HL-60 (cell line): ENCODE results near the gene MKI67.

ENCODE experiments used
- GABPA ChIP-seq: IDR thresholded peaks from 2 replicates; pipeline ENCODE4 v1.6.1; 2012; ENCODE audit warnings: low read depth
- SPI1 ChIP-seq: IDR thresholded peaks from 2 replicates; pipeline ENCODE4 v1.6.1; 2012; ENCODE audit warnings: low read depth, mild to moderate bottlenecking, borderline replicate concordance
- TF ChIP-seq, protein P1 (sequence below): IDR thresholded peaks from one replicate; pipeline ENCODE4 v1.5.1; 2011; ENCODE audit warnings: low read length, control low read depth, inconsistent platforms; ENCODE audit not compliant: insufficient read depth

DNA sequence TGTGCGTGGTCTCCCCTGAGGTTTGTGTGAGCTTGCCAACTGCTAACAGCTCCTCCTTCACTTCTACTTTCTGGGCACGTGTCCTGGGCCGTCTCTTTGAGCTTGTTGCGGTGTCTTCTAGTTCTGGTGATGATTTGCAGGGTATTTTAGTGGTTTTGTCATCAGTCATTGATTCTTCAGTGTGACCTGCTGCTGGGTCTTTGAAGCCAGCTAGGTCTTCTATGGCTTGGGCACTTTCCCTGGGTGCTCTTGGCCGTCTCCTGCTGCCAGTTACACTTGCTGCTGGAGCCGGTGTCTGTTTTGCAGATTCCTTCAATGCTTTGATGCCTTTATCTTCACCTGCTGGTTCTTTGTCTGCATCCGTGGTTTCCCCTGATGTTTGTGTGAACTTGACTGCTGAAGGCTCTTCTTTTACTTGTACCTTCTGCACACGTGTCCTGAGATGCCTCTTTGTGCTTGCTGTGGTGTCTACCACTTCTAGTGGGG, 23.0 kb downstream of the MKI67 start:
- TF ChIP-seq, protein P1, sequence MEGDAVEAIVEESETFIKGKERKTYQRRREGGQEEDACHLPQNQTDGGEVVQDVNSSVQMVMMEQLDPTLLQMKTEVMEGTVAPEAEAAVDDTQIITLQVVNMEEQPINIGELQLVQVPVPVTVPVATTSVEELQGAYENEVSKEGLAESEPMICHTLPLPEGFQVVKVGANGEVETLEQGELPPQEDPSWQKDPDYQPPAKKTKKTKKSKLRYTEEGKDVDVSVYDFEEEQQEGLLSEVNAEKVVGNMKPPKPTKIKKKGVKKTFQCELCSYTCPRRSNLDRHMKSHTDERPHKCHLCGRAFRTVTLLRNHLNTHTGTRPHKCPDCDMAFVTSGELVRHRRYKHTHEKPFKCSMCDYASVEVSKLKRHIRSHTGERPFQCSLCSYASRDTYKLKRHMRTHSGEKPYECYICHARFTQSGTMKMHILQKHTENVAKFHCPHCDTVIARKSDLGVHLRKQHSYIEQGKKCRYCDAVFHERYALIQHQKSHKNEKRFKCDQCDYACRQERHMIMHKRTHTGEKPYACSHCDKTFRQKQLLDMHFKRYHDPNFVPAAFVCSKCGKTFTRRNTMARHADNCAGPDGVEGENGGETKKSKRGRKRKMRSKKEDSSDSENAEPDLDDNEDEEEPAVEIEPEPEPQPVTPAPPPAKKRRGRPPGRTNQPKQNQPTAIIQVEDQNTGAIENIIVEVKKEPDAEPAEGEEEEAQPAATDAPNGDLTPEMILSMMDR, result no peak
- no peak for TF ChIP-seq SPI1
- no peak for TF ChIP-seq GABPA
